Activated CD4-positive, alpha-beta T cell treated with anti-CD3 and anti-CD28 coated beads for 4 hours (primary cell): ENCODE data around the gene VEGFA.

Experiments used
- DNase-seq, 2 donors: peaks; one replicate each; pipeline ENCODE4 v3.0.0-alpha.2; 2020

The VEGFA gene

GRCh38 chr6:43773980-43774775, 4.2 kb downstream of the VEGFA start:
- DNase-seq: no peak

DNA sequence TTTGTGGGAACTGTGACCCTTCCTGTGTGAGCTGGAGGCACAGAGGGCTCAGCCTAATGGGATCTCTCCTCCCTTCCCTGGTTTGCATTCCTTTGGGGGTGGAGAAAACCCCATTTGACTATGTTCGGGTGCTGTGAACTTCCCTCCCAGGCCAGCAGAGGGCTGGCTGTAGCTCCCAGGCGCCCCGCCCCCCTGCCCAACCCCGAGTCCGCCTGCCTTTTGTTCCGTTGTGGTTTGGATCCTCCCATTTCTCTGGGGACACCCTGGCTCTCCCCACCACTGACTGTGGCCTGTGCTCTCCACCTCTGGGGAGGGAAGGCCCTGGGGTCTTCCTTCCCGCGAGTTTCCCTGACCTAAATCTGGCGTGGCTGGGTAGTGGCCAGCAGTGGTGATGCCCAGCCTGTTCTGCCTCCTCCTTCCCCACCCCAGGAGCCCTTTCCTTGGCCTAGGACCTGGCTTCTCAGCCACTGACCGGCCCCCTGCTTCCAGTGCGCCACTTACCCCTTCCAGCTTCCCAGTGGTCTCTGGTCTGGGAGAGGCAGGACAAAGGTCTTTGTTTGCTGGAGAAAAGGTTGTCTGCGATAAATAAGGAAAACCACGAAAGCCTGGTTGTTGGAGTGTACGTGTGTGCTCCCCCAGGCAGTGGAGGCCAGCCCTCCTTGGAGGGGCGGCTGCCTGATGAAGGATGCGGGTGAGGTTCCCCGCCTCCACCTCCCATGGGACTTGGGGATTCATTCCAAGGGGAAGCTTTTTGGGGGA, 4.9 kb downstream of the VEGFA start:
- peak; percentile 56 to 63 for DNase-seq

DNA sequence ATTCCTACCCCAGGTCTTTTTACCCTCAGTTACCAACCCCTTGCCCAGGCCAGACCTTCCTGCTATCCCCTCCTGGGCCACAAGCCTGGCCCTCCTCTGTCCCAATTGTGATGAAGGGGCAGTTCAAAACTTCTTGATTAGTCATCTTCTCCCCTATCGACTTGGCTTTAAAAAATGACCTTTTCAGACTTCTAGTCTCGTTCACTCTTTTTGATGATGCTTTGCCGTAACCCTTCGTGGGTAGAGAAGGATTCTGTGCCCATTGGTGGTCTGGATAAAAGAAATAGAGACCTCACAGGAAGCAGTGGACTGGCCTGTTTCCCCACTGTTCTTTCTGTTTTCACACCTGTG, 5.5 kb downstream of the VEGFA start:
- no peak for DNase-seq

DNA sequence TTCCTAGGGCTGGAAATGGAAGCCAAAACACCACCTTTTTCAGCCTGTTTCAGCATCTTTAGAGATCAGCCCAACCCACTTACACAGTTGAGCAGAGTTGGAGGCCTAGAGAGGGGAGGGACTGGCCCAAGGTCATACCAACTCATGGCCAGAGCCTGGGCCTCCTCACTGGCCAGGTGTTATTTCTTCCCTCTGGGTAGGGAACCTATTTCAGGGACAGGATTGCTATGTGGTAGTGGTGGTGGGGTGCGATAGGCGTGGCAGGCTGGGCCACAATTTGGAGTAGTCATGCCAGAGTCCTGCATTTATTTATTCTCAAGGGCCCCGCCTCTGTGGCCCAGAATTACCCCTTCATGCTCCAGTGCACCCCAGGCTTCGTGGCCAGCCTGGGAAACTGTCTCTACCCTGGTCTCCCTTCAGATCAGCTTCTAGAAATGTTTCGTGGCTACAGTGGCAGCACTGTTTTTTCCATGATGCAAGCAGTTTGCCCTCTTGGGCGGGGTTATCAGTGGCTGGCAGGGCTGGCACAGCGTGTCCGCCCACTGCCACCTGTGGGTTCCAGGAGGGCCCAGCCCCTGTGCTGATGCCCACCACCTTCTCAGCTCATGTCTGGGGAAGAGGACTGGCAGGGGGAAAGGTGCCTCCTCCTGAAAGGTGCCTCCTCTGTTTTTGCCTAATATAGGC, 6.2 kb downstream of the VEGFA start:
- no peak for DNase-seq

DNA sequence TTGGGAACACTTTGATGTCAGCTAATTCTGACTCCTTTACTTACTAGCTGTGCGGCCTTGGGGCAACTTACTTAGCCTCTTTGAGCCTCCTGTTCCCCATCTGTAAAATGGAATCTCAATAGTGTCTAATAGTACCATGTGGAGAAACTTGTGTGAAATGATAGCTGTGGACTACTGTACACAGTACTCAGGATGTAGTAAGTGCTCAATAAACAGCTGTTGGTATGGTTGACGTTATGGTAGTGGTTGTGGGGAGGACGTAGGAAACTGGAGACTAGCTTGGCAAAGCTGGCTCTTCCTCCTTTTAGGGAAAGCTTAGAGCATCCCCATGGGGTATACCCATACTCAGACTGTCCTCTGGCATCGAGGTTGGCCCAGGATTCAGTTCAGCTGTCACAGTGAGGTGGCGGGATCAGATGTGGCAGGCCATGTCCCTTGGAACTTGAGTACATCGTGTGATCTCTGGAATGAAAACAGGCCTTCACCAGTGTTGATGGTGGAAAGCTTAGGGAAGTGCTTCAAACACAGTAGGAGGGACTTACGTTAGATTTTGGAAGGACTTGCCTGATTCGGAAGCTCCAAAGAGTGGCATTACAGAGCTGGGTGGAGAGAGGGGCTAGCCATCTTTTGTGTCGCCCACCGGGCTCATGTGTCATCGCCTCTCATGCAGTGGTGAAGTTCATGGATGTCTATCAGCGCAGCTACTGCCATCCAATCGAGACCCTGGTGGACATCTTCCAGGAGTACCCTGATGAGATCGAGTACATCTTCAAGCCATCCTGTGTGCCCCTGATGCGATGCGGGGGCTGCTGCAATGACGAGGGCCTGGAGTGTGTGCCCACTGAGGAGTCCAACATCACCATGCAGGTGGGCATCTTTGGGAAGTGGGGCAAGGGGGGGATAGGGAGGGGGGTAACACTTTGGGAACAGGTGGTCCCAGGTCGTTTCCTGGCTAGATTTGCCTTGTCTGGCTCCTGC, 7.1 kb downstream of the VEGFA start:
- no peak for DNase-seq

DNA sequence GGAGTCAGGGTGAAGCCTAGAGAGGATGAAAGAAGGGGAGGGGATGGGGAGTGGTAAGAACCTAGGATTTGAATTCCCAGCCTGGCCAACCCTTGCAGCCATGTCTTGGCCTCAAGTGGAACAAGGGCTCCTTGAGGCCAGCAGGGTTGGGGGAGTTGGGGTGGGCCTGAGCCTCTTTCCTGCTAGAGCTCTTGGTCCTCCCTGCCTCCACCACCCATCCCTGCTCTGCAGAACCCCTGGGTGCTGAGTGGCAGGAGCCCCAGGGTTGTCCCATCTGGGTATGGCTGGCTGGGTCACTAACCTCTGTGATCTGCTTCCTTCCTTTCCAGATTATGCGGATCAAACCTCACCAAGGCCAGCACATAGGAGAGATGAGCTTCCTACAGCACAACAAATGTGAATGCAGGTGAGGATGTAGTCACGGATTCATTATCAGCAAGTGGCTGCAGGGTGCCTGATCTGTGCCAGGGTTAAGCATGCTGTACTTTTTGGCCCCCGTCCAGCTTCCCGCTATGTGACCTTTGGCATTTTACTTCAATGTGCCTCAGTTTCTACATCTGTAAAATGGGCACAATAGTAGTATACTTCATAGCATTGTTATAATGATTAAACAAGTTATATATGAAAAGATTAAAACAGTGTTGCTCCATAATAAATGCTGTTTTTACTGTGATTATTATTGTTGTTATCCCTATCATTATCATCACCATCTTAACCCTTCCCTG, 8.3 kb downstream of the VEGFA start:
- DNase-seq: no peak

GRCh38 chr6:43778976-43779851, 9.2 kb downstream of the VEGFA start:
- no peak for DNase-seq

- DNase-seq: no peak
Observed at GRCh38 chr6:43779852-43780236, 9.8 kb downstream of the VEGFA start.

DNA sequence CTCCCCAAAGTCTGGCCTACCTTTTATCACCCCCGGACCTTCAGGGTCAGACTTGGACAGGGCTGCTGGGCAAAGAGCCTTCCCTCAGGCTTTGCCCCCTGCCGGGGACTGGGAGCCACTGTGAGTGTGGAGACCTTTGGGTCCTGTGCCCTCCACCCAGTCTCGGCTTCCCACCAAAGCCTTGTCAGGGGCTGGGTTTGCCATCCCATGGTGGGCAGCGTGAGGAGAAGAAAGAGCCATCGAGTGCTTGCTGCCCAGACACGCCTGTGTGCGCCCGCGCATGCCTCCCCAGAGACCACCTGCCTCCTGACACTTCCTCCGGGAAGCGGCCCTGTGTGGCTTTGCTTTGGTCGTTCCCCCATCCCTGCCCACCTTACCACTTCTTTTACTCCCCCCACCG, 10.3 kb downstream of the VEGFA start:
- DNase-seq: no peak

- DNase-seq: no peak
Observed at GRCh38 chr6:43780941-43781928, 11.2 kb downstream of the VEGFA start.

- no peak for DNase-seq
Observed at GRCh38 chr6:43781941-43782704, 12.1 kb downstream of the VEGFA start.

DNA sequence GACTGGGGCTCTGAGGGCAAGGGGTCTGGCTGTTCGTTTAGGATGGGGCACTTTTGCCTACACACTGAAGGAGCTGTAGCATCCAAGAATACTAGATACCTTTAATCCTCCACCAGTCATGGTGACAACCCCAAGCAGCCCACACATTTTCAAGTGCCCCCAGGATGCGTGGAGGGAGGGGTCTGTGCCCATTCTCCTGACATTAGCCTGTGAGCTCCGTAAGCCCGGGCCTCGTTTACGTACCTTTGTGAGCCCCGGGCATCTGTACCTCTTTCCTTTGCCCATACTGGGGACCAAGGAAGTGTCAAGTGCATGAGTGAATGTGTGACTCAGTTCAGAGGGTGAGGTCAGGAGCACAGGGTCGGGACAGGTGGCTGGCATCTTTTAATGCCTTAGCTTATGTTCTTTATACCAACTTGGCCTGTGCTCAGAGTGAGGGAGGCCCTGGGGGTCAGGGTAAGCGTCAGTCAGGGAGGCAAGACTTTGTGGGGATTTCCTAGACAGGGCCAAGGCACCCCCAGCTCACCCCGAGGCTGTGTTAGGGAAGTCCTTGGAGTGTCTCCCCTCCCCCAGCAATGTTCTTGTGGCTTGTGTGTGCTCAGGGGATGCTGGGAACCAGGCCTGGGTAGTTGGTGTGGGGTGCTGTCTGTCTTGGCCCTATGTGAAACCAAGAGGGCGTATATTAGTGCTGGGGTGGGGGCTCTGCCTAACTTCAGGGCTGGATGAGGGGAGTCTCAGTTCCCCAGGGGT, 12.9 kb downstream of the VEGFA start:
- no peak for DNase-seq

DNA sequence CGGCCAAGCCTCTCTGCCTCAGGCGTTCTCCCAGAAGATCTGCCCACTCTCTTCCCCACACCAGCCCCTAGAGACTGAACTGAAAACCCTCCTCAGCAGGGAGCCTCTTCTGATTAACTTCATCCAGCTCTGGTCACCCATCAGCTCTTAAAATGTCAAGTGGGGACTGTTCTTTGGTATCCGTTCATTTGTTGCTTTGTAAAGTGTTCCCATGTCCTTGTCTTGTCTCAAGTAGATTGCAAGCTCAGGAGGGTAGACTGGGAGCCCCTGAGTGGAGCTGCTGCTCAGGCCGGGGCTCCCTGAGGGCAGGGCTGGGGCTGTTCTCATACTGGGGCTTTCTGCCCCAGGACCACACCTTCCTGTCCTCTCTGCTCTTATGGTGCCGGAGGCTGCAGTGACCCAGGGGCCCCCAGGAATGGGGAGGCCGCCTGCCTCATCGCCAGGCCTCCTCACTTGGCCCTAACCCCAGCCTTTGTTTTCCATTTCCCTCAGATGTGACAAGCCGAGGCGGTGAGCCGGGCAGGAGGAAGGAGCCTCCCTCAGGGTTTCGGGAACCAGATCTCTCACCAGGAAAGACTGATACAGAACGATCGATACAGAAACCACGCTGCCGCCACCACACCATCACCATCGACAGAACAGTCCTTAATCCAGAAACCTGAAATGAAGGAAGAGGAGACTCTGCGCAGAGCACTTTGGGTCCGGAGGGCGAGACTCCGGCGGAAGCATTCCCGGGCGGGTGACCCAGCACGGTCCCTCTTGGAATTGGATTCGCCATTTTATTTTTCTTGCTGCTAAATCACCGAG, 14.2 kb downstream of the VEGFA start:
- no peak for DNase-seq

- DNase-seq: no peak
Observed at GRCh38 chr6:43785220-43785752, 15.3 kb downstream of the VEGFA start.

DNA sequence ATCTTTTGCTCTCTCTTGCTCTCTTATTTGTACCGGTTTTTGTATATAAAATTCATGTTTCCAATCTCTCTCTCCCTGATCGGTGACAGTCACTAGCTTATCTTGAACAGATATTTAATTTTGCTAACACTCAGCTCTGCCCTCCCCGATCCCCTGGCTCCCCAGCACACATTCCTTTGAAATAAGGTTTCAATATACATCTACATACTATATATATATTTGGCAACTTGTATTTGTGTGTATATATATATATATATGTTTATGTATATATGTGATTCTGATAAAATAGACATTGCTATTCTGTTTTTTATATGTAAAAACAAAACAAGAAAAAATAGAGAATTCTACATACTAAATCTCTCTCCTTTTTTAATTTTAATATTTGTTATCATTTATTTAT, 15.9 kb downstream of the VEGFA start:
- no peak for DNase-seq

- no peak for DNase-seq
Observed at GRCh38 chr6:43786664-43787329, 16.8 kb downstream of the VEGFA start.
